ENCODE results near the gene ARL8B. TPM values are rescaled to one million over a fixed set of nuclear protein-coding genes. Genes with fewer than 3 reads are reported as not detected.

The ARL8B gene
- total RNA-seq, 2 experiments from 2014 or later = 61.4 to 65.0 TPM

DNA sequence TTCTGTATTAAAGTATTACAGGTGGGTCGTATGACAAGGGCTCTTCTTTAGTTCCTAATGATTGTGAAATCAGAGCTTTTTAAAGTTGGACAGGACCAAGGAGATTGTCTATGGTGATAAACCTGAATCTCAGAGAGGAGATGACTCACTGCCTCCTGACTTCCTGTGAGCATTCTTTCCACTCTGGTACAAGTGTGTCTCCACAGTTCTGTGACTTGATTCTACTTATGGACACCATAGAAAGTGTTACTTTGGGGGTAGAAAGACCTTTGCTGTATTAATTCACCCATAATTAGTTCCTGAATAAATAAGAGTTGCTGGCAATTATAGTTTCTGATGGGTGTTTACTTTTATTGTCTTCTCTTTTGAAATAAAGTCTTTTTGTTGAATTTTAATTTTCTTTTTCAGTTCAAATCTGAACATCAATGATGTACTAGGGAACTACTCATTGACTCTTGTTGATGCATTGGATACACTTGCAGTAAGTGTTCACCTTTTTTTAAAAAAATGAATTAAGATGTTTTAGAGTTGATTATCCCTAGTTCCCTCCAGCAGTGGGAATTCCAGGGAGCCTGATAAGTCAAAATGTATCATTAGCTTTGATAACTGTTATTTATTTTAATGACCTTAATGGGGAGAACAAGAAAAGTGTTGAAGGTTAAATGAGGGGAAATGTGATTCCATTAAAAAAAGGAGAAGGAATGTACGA is 72.9 kb downstream of the ARL8B start:
- CTCF ChIA-PET = interaction anchor here (0.7 to 1.1 kb wide), 4 partner anchors 12 to 137 kb away, joined by 3 read pairs; partner anchors contain the start of gene ARL8B

DNA sequence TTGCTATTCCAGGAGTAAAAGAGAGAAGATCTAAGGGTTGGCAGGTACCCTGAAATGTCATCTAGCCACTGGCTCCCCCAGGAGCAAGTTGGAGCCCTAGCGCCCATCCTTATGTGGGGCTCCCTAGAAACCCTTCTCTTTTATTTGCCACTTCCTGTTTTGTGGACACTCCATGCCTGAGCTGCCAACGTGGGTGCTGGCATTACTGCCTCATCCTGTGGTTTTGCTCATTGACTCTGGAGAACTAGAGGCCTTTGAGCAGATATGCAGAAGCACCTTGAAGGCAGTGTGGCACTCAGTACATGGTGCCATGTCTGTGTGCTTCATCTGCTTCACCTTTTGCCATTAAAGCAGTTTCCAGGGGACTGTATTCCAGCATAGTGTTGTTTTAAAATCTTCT is 73.5 kb downstream of the ARL8B start:
- POLR2A ChIA-PET = interaction anchor here (1.2 kb wide), 1 partner anchor 10 kb away, joined by 3 read pairs; no protein-coding TSS in a partner anchor
- CTCF ChIA-PET = interaction anchor here (0.7 kb wide), 1 partner anchor 11 kb away, joined by 3 read pairs; no protein-coding TSS in a partner anchor

More for the DNA sequence above, 72.9 kb downstream of the ARL8B start:
- POLR2A ChIA-PET = interaction anchor here (0.7 to 1.9 kb wide), 4 partner anchors 10 to 72 kb away, joined by 3 to 8 read pairs (median 3); no protein-coding TSS in a partner anchor

DNA sequence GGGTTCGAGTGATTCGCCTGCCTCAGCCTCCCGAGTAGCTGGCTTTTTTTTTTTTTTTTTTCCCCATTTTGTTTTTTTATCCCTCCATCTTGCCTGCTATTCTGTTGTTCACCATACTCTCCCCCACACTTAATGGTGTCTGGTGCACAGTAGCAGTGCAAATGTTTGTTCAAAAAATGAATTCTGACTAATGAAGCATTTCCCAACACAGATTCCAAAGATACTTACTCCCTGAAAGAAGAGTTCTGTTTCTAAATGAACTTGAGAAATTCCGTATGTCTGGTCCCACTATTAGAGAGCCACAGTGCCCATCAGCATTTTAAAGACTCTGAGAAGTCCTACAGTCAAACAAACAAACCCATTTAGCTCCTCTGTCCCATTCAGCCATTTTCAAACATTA is 74.9 kb downstream of the ARL8B start:
- ChIA-PET CTCF (interaction anchor here (0.9 to 1.4 kb wide), 5 partner anchors 8 to 74 kb away, joined by 3 to 7 read pairs (median 3); no protein-coding TSS in a partner anchor), POLR2A (interaction anchor here (0.6 to 3.1 kb wide), 14 partner anchors 9 to 703 kb away, joined by 3 to 47 read pairs (median 4); partner anchors contain the start of genes BHLHE40 and EDEM1)

DNA sequence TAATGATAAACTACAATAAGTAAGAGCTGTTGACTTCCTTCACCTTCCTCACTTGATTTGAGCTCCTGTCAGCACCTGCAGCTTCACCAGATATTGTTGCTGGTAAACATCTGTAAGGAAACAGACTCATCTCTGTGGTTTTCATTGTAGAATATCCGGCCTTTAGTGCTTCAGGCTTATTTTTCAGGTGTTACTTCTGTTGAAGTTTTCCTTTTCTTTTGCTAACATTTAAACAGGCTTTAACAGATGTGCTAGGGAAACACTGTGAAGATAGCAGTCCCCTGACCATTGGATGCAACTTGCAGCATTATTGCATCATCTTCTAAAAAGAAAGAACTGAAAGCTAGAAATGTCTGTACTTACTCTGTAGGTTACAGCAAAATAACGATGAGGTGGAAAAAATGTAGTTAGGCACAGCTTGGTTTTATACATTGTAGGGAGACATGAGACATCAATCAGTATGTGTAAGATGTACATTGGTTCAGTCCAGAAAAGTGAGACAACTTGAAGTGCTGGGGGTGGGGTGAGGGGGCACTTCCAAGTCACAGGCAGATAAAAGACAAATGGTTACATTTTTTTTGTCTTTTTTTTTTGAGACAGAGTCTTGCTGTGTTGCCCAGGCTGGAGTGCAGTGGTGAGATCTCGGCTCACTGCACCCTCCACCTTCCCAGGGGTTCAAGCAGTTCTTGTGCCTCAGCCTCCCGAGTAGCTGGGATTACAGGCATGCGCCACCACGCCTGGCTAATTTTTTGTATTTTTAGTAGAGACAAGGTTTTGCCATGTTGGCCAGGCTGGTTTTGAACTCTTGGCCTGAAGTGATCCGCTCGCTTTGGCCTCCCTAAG is 75.6 kb downstream of the ARL8B start:
- CTCF ChIA-PET = interaction anchor here (0.9 to 1.4 kb wide), 5 partner anchors 8 to 75 kb away, joined by 3 to 7 read pairs (median 3); no protein-coding TSS in a partner anchor
- POLR2A ChIA-PET = interaction anchor here (0.7 to 3.1 kb wide), 6 partner anchors 8 to 215 kb away, joined by 4 to 47 read pairs (median 12); partner anchors contain the start of gene EDEM1

DNA sequence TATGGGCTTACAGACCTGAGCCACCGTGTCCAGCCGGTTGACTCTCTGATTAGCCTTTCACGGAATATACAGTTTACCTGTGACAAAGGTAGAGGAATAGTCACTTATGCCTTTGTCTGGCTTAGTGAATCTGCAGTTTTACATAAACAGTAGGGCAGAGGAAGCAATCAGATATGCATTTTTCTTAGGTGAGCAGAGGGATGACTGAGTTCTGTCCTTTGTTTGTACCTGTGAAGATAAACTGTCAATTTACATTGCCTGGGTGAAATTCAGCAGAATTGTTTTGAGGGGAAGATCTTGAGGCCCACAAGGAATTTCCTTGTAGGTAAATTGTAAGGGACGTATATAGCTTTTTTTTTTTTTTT is 76.2 kb downstream of the ARL8B start:
- POLR2A ChIA-PET = interaction anchor here (1.9 to 3.1 kb wide), 2 partner anchors 10 to 75 kb away, joined by 14 to 47 read pairs; partner anchors contain the start of gene EDEM1
- CTCF ChIA-PET = interaction anchor here (0.9 kb wide), 1 partner anchor 10 kb away, joined by 6 read pairs; no protein-coding TSS in a partner anchor

DNA sequence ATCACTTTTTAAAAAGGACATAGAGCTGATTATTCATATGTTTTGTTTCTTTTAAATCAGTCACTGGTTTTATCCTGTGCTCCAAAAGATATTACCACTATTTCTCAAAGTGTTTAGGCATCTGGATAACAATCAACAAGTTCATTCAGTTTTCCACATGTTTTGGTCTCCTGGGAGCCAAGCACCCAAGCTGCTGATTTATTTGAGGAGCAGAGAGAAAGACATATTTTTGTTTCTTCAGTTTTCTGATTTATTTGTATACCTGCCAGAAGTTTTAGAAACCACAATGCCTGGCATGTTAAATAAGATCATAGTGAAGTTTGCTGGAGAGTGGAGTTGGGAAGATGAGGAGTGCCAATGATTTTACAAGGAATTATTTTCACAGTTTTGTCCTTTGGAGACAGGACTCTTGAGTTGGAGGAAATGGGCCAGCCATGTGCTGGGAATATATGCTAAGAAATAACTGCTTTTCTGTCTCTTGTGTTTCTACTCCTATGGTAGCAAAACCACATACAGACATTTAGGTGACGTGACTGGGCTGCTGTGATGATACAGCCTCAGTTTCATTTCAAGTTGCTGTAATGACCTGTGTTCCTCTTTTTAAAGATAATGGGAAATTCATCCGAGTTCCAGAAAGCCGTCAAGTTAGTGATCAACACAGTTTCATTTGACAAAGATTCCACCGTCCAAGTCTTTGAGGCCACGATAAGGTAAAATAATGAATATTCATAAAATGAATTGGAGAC is 77.1 kb downstream of the ARL8B start:
- ChIA-PET POLR2A (interaction anchor here (0.6 to 3.1 kb wide), 2 partner anchors 11 to 706 kb away, joined by 3 to 47 read pairs; partner anchors contain the start of gene EDEM1), CTCF (interaction anchor here (0.9 kb wide), 1 partner anchor 11 kb away, joined by 6 read pairs; no protein-coding TSS in a partner anchor)

DNA sequence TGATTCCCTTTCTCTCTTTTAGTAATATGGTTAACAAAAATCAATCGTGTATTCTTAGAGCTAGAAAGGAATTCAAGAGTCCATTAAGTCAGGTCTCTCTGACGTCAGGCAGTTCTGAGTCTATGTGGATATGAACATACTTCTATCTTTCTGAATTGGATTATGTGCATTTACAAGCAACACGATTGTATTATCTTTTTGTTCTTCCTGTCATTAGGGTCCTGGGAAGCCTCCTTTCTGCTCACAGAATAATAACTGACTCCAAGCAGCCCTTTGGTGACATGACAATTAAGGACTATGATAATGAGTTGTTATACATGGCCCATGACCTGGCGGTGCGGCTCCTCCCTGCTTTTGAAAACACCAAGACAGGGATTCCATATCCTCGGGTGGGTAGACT is 79.4 kb downstream of the ARL8B start:
- ChIA-PET CTCF (interaction anchor here (1.0 to 1.2 kb wide), 2 partner anchors 9 to 13 kb away, joined by 3 to 5 read pairs; no protein-coding TSS in a partner anchor), POLR2A (no interaction called here)

DNA sequence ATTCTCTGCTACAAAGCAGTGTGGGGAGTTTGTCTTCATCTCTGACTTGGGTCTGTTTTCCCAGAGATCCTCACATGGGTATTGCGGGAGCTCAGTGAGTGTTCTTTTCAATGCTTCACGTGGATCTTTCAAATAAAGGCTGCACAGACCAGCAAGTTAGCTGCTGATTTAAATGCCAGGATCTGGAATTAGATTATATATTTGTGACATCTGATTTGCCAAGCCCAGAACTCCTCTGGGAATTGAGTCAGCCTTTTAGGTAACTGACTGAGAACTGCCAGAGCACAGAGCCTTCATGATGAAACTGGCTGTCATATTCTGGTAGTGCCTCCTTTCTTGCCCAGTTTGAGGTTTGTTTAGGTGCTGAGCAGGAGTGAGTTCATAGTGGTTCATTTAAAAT is 80.1 kb downstream of the ARL8B start:
- ChIA-PET CTCF (interaction anchor here (1.2 kb wide), 1 partner anchor 9 kb away, joined by 5 read pairs; no protein-coding TSS in a partner anchor), POLR2A (no interaction called here)

DNA sequence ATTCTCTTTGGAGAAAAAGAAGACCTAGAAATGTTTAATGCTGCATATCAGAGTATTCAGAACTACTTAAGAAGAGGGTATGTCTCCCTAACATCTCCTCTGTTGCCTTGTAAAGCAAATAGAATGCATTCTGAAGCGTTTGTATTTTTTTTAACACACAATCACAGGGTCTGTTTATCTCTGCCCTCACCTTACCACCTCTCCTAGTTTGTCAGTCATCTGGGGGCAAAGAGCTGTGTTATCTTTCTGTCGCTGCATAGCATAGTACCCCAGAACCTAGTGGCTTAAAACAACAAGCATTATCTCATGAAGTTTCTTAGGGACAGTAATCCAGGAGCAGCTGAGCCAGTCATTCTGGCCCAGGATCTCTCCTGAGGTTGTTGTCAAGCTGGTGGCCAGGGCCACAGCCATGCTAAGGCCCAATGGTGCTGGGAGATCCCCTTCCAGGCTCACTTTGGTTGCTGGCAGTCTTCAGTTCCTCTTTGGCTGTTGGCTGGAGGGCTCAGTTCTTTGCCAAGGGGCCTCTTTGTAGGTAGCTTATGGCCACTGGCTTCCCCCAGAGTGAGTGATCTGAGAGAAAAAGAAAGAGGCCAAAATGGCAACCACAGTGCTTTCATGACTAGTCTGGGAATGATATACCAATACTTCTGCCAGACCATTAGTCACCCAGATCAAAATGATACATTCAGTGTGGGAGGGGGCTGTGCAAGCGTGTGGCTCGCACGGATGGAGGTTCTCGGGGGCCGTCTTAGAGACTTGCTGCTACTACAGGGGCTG is 83.3 kb downstream of the ARL8B start:
- POLR2A ChIA-PET = interaction anchor here (0.6 to 2.1 kb wide), 4 partner anchors 8 to 16 kb away, joined by 3 to 13 read pairs (median 6); no protein-coding TSS in a partner anchor
- CTCF ChIA-PET = interaction anchor here (0.7 to 1.0 kb wide), 2 partner anchors 9 to 17 kb away, joined by 3 to 4 read pairs; no protein-coding TSS in a partner anchor

DNA sequence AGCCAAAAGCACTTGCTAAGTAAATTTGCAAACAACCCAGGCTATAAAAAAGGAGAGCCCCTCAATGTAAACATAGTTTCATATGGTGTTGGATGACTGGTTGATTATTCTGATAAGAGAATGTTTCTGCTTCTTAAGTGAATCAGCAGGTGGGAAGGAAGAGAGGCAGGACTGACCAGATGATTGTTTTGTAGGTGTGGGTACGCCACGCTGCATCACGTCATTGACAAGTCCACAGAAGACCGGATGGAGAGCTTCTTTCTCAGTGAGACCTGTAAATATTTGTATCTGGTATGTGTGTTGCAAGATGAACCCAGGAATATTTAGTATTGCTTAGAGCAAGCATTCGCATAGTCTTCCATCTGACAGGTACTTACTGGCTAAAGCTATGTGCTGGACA is 88.8 kb downstream of the ARL8B start:
- POLR2A ChIA-PET = no interaction called here
- CTCF ChIA-PET = no interaction called here

DNA sequence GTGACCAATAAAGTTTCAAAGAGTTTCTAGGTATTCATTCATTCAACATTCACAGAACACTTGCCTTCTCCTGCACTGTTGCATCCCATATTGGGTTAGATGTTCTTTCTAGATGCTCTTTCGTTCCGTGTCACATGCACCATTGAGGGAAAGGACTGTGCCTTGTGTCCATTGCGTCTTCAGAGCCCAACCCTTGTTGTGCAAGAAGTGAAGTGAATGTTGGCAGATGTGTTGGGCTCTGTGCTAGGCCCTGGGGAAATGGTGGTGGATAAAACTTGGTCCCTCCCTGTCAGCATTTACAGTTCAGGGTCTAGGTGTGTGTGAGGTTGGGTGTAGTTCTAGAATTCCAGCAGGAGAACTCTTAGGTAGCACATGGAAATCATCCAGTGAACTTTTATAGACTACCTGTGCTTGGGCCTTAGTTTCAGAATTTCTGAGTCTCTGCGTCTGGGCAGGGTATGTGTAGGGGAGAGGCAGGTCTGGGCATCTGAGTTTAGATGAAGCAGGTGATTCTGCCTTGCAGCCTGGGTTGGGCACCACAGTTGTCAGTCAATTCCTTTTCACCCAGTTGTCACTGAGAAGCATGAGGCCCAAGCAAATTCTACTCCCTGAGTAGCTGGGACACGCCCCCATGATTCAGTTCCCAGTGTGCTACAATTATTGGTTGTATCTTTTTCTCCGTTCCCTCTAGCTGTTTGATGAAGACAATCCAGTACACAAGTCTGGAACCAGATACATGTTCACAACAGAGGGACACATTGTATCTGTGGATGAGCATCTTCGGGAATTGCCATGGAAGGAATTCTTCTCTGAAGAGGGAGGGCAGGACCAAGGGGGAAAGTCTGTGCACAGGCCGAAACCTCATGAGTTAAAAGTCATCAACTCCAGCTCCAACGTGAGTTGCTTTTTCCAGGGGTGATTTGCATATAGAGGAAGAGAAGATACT is 90.8 kb downstream of the ARL8B start:
- ChIA-PET POLR2A (interaction anchor here (0.7 kb wide), 1 partner anchor 16 kb away, joined by 3 read pairs; no protein-coding TSS in a partner anchor), CTCF (interaction anchor here (1.2 kb wide), 1 partner anchor 19 kb away, joined by 3 read pairs; no protein-coding TSS in a partner anchor)

DNA sequence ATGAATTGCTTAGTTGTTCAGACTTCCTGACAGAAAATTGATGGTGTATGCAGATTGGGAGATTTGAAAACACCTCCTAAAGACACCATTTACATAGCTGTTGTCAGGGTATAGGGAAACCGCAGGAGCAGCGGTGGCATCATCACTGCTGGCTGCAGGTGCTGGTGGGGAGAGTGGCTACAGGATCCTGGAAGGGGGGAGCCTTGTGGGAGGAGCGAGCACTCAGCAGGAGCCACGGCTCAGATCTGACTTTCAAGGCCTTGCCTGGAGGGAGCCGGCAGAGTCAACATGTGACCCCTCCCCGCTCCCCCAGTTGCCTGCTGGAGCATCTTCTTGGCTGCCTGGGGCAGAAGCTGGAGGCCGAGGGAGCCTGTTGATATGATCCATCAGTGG is 91.5 kb downstream of the ARL8B start:
- POLR2A ChIA-PET = no interaction called here
- CTCF ChIA-PET = no interaction called here

DNA sequence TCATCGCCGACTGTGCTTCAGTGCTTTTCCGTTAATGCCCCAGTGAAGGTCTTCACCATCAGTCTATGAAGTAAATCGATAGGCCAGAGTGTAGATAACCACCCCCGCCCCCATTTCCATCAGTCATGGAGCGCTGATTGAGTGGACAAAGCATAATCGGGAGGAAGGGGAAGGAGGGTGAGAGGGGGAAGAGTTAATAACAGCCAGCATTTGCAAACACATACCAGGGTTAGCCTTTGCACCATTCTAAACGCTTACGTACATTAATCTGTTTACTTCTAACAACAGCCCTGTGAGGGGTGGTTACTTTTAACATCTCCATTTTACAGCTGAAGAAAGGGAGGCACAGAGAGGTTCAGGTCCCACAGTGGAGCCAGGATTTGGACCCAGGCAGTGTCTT is 92.3 kb downstream of the ARL8B start:
- ChIA-PET POLR2A (no interaction called here), CTCF (no interaction called here)

DNA sequence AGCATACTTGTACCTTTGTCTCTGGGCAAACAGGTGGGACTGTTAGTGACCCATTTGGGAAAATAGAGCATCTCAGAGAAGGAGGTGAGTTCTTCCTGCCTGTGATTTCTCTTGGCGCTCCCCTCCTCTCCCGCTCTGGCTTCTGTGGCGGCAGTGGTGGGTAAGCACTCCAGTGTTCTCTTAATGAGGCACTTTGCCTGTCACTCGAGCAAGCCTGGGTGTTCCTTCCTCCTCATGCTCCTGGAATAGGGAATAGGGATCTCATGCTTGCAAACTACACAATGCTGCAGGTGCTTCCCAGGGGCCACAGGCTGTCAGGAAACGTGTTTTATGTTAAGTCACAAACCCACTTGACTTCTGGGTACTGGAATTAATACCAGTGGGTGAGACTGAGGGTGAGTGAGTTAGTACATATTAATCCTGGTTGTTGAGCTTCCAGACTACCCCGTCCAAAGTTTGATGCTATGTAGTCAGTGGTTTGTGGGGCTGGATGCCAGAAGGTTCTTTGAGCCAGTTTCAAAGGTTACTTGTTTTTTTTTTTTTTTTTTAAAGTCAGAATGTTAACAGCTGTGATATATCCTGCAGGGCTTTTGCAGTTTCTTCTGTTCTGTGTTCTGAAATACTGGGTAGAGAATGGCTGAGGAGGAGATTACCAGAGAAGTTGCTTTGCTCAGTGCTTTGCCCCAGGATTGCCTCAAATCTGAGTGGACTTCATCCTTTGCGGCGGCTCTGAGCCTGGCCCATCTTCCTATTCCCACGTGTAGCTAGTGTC is 95.9 kb downstream of the ARL8B start:
- ChIA-PET POLR2A (interaction anchor here (0.5 to 1.0 kb wide), 3 partner anchors 11 to 55 kb away, joined by 3 to 6 read pairs (median 4); no protein-coding TSS in a partner anchor), CTCF (no interaction called here)

DNA sequence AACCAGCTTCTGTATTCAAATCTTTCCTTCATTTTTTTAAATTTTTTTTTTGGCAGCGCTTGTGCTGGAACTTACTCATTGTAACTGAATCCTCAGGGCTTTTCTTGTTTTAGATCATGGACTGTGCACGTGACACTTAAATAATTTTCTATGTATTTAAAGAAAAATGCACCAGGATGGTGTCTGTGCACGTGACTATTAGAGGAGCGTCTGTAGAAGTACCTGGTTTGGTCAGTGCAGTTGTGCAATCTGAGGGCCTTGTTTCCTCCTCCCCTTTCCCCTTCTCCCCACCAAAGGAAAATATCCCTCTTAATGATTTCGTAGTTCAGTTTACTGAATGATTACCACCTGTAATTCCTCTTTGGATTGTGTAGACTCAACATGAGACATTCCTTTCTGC is 96.7 kb downstream of the ARL8B start:
- CTCF ChIA-PET = no interaction called here
- POLR2A ChIA-PET = interaction anchor here (0.6 to 1.0 kb wide), 2 partner anchors 12 to 56 kb away, joined by 3 to 6 read pairs; no protein-coding TSS in a partner anchor

DNA sequence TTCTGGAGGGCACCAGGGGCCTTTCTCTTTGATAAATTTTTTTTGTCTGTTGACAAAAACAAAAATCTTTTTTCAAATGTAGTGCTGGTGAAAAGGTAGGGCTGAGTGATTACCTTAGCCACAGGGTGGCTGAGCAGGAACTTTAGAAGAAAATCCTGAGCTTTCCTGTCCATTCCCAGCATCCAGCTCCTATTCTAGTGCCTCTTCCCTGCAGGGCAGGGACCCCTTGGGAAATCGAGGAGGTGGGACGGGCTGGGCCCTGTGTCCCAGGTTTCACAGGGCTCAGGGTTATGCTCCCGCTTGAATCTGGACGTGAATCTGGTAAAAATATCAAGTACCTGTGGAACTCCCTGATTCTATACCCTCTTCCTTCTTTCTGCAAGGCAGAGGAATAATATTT is 97.1 kb downstream of the ARL8B start:
- POLR2A ChIA-PET = interaction anchor here (1.0 kb wide), 1 partner anchor 12 kb away, joined by 3 read pairs; no protein-coding TSS in a partner anchor
- CTCF ChIA-PET = no interaction called here

Data from activated CD8-positive, alpha-beta memory T cell treated with anti-CD3 and anti-CD28 coated beads for 36 hours (primary cell).